NCI-H226 (cell line): ENCODE data around the gene FBLN2.

ENCODE experiments used
- DNase-seq: peaks from one replicate; pipeline ENCODE4 v3.0.0-alpha.2; 2015

The FBLN2 gene

DNA sequence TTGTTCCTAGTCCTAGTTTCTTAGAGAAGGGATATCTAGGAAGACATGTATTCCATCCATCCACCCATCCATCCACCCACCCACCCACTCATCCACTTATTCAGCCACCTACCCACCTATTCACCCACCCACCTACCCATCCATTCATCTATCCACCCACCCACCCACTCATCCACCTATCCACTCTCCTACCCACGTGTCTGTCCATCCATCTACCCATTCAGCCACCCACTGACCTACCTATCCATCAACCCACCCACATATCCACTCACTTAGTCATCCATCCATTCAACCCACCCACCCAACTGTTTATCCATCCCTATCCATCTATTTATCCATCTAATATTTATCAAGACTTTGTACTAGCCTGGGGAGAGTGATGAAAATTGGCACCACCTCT lies 120.5 kb downstream of the FBLN2 start:
- DNase-seq: no peak

DNA sequence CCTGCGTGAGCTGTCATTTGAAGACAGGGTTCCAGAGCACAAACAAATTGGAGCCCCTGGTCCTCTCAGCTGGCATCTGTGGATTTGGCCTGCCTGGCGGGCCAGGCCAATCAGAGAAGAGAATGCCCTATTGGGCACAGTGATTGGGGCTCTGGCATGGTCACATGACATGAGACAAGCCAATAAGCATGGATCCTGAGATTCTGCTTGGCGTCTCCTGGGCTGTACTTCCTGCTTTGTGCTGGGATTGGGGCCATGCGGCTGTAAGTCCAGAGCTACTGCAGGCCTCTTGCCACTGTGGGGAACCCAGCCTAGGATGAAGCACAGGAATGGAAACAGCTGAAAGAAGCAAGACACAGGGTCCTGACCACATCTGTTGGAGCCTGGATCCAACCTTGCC lies 121.4 kb downstream of the FBLN2 start:
- DNase-seq: no peak

DNA sequence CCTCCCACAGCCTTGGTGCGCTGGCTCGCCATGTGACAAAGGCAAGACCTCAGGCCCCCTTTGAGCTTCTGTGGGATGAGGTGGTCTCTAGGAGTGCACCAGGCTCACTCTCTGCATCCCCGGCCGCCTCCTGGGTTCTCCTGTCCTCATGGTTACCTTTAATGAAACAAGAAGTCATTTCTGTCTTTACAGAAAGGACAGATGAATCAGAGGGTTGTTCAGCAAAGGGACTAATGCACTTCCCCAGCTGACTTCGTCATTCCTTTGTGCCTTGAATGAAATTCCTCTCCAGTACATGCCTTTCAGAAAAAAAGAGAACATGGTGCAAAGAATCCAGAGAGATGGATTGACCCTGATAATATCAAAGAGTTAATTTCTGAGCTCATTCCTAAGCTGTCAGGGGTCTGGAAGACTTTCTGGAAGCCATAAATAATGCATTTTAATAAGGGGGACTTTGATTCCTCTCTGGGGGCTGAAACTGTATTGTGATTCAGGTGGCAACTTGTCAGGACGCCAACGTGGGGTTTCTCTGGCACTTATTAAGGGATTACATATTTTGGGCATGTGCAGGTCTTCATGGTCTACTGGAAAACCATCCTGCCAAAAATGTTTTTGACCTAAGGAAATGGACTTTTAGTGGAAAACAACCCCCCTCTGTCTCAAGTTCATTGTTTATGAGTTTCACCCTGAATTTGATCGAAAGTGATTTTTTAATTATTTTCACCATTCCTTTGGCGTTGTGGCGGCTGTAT lies 122.7 kb downstream of the FBLN2 start:
- no peak for DNase-seq

DNA sequence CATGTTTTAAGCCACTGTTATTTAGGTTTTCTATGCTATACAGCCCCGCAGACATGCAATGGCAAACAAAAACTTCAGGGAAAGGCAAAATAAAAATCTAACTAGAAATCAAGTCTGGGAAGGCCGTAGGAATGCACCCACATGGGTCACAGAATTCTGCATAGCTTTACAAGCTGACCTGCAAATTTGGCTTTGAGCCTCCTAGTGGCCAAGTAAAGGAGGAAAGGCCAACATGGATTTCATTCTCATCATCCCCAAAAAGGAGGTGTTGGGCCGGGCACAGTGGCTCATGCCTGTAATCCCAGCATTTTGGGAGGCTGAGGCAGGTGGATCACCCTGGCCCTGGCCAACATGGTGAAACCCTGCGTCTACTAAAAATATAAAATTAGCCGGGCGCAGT lies 124.3 kb downstream of the FBLN2 start:
- no peak for DNase-seq

DNA sequence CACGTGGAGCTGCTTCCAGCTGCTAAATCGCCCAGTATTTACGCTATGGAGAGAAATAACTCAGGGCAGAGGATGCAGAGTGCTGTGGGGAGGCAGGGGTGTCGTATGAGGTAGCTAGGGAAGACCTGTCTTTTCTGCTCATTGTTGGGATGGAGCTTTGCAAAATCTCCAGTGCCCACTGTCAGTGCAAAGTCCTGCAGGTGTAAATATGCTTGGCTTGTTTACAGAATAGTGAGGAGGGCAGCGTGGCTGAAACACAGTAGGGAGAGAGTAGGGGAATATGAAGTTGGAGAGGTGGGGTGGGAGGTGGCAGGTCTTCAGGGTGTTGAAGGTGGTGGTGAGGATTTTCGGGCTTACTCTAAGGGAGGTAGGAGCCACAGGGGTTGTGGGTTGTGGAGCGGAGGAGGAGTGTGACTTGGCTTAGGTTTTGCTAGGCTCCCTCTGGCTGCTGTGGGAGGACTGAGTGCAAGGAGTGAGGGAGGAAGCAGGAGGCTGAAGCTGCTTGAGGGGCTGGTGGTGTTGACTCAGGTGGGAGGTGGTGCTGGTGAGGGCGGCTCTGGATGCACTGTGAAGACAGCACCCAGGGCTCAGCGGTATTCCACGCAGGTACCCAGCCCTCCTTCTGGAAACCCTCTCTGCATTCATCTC lies 125.7 kb downstream of the FBLN2 start:
- no peak for DNase-seq

DNA sequence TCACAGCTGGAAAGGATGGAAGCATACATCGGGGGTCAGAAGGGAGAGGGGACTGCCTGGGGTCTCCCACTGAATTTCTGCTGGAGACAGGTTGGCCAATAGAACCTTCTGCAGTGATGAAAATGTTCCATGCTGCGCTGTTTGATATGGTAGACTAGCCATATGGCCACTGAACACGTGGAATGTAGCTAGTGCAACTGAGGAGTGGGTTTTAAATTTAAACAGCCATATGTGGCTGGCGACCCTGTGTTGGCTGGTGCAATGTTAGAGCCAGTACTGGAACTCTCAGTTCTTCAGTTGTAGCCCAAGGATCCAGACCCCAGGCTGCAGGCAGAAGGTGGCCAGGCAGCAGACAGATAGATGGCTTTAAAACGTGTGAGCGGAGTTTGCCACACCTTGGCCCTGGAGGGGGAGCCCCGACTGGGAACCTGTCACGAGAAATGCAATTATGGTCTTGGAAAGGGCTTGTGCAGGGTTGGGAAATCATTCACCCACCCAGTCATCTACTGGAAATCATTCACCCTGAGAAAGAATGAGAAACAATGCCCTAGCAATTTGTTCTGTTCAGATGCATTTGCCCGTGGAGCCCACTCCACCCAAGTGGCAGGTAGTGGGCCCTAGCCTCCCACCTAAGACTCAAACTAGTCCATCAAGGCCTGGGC lies 127.6 kb downstream of the FBLN2 start:
- DNase-seq: no peak

DNA sequence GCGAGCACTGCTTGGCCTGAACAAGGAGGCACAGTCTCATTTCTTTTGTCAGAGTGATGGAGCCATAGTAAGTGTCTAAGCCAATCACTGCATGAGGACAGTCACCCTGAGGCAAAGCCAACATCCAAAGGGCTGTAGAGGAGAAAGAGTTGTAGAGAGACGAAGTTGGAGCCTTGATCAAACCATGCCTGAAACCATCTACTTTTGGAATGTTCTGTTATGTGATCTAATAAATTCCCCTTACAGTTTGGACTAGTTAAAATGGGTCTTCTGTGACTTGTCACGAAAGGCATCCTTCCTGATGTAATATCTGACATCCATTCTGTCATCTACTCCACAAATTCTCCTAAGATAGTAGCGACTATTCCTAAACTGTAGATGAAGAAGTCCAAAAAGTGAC lies 128.3 kb downstream of the FBLN2 start:
- no peak for DNase-seq

DNA sequence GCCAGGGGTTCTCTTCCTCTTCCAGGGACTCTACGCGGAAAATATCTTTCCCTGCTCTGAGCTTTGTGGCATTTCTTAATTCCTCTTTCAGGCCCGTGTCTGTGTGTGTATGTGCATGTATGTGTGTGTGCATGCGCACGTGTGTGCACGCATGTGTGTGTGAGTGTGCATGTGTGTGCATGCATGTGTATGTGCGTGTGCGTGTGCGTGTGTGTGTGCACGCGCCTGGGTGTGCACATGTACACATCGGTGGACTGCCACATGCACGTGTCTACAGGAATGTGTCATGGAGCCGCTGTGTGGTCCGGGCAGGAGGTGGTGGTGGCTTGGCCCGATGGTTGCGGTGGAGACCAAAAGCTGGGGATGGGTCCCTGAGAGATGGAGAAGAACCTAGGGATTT lies 133.0 kb downstream of the FBLN2 start:
- DNase-seq: no peak

DNA sequence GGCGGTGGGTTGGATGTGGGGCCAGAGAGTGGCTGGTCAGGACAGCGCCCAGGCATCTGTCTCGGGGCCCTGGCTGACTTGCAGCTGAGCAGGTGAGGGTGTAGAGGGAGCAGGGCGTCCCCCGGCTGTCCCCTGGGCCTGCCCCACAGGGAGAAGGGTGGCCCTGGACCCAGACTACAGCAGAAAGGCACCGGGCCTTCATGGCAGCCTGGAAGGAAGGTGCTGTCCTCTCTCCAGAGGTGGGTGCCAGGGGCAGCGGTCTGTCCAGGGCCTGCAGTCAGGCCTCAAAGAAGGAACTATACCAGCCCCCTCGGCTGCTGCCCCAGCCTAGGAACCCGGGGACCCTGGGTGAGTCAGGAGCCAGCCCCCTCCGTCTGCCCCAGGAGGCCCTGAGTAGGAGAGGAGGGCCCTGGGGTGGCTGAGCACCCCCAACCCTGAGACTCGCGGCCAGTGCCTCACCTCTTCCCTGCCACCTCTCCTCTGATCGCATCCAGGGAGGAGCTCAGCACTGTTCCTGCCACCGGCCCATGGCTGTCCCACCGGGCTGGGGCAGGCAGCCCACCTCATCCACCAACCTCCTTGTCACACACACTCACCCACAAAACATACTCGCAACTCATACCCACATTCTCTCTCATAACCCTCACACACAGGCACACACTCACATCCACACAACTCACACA lies 133.5 kb downstream of the FBLN2 start:
- no peak for DNase-seq

DNA sequence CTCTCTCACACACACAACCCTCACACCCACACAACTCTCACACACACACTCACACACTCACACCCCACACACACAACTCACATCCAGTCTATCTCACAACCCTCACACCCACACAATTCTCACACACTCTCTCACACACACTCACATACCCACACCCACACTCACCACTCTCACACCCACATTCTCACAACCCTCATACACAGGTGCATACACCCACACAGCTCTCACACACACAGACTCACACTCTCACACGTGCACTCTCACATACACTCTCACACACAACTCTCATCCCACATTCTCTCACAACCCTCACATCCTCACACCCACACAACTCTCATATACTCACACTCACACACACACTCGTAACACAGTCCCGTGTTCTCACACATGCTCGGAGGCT lies 134.4 kb downstream of the FBLN2 start:
- DNase-seq: no peak

DNA sequence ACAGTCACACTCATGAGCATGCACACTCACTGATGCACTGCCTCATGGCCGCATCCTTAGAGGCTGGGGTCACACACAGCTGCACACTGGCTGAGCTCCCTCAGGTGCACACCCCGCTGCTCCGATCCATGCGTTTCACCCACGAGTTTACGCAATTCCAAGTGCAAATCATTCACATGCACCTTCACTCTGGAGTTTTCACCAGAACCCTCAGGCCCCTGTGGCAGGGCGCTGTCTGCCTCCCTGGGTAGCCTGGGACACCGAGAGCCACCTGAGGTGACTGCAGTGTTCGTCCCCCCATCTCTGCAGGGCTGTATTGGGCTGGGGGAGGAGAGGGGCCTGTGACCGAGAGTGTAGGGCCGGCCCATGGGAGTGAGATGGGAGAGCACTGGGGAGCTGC lies 134.8 kb downstream of the FBLN2 start:
- no peak for DNase-seq

DNA sequence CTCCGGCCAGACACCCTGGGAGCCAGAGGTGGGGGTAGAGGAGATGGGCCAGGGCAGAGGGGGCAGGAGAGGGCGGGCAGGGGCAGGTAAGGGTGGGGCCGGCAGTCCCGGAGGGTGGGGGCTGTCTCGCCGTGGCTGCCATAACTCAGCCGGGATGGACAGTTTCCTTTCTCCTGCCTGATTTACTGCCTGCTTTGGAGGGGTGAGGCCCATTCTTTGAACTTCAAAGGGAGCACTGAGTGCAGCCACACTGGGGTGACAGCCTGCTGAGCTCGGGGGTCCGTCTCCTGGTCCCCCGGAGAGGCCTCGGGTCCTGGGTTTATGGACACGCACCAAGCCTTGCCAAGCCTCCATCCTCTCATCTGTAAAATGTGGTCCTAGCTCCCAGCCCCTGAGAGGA lies 135.4 kb downstream of the FBLN2 start:
- DNase-seq: no peak

DNA sequence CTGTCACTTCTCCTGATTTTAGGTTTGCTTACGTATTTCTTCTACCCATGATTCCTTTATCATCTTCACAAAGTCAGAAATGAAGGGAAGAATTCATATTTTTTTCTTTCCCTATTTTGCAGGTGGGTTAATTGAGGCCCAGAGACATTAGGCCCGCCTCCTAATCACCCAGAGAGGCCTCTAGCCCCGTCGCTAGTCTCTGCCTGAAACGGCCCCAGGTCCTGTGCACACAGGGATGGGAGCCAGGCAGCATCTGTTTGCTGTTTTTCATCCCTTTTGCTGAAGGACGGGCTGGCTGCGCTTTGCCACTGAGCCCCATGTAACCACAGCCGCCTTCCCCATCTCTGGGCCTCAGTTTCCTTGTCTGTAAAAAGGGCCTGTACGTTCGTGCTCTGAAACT lies 135.9 kb downstream of the FBLN2 start:
- DNase-seq: no peak

DNA sequence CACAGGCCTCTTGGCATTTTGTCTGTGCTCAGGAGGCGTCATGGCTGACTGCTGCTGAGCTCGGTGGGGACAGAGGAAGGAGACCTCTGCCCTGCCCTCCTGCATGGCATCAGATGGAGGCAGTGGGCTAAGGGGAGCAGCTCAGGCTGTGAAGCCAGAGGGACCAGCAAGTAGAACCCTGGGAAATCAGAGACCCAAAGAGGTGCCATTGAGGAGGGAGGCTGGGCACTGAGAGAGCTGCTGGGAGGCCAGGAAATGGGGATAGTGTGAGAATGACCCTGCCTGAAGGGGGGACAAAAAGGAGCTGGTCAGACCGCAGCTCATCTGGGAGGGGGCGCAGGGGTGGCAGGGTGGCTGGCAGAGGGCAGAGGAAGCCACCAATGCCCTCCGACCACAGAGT lies 136.8 kb downstream of the FBLN2 start:
- DNase-seq: no peak

DNA sequence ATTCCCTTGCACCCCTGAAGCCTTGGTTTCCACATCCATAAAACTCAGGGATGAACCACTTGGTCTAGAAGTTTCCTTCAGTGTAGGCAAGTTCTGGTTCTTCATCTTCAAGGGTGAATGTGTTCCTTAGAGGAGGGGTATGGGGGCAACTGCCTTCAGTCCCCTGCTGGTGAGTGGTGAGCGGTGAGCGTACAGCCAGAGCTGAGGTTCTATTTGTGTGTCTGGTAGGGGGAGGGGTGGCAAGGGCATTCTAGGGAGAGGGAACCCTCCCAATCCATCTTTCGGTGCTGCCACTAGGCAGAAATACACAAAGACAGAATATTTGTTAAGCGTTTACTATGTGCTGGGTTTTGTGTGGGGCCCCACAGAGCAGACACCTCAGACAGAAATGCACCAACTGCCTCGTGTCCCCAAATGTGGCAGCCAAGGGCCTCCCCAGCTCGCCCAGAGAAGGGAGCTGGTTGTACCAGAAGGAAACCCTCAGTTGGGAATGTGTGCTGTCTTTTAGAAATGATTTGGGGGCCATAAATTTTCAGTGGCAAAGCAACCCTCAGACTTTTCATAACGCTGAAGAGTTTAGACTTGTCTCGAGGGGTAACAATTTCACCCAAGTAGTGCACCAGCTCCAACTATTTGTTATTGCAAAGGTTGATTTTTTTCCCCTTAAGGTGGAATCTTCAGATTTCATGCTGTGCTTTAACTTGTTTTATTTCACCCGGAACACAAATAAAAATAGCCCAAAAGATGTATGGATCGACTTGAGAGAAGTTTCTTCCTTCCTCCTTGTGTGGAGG lies 137.6 kb downstream of the FBLN2 start:
- no peak for DNase-seq

DNA sequence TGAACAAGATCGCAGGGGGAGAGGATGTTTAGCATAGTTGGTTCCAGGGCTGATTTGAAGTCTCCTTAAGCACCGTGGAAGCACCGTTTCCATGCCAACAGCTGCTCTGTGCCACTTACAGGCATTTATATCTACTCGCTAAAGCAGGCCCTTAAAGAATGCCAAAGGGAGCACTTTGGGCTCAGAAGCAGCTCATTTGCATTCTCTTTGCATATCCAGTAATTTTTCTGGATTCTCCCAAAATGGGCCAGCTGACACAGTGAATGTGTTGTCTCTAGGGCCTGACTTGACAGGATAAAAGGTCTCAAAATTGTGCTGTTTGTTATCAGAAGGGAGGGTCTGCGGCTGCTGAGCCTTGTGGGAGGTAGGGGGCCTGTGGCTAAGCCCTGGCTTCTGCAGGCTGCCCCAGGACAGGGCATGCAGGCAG lies 138.6 kb downstream of the FBLN2 start:
- no peak for DNase-seq
